Measurements from ENCODE around the gene CLEC20A. TPM values are rescaled to one million over a fixed set of nuclear protein-coding genes. Genes with fewer than 3 reads are reported as not detected.

CLEC20A gene
- total RNA-seq, 4 donors from 2014 or later = not detected

DNA sequence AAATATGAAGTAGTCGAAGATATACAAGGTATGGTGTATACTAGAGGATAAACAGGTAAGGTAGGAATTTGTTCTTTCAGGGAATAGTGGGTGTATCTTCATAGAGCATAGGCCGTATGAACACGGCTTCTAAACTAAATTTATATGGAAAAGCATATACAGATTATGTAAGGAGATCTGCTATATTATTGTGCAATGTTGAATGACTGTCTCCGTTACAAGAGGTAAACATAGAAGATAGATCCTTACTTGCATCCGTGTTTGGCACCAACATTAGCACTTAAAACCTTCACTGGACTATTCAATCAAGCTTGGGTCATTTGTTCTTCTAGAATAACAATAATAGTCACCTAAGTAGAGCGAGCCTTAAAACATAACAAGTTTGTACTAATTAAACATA lies 45.9 kb downstream of the CLEC20A start:
- H3K36me3 ChIP-seq = peaks cover 0 to 27% of the 10 kb centered on the region in 2 donors
- TF ChIP-seq POLR2AphosphoS5 (IDR thresholded peaks at IDR 0.05) (no peak), EP300 (IDR thresholded peaks at IDR 0.05) (no peak), POLR2A (IDR thresholded peaks at IDR 0.05) (no peak), CTCF (IDR thresholded peaks at IDR 0.05) (no peak)
- no peaks in the 10 kb centered on the region for H3K27me3 ChIP-seq
- no peaks in the 10 kb centered on the region for H3K9me3 ChIP-seq
- no peak overlapping the region for H3K4me3 ChIP-seq
- H3K27ac ChIP-seq = no peak overlapping the region
- no peaks in the 10 kb centered on the region for H3K4me1 ChIP-seq
- 89 to 90% methylated on average over 6 of the region's 6 CpGs for WGBS, 2 donors (ENCODE audit: low coverage in 1 of 2)
- no peak for ATAC-seq

- Histone ChIP-seq H3K4me1 (no peaks in the 10 kb centered on the region), H3K9me3 (no peaks in the 10 kb centered on the region), H3K27ac (no peak overlapping the region), H3K27me3 (no peaks in the 10 kb centered on the region), H3K4me3 (no peak overlapping the region), H3K36me3 (peaks cover 0 to 40% of the 10 kb centered on the region in 2 donors)
- ATAC-seq = no peak
- no peak for TF ChIP-seq EP300 (IDR thresholded peaks at IDR 0.05)
- no peak for TF ChIP-seq POLR2AphosphoS5 (IDR thresholded peaks at IDR 0.05)
- WGBS, 2 donors (ENCODE audit: low coverage in 1 of 2) = 89 to 100% methylated on average over 3 of the region's 3 CpGs
Measured at GRCh38 chr1:178442925-178443324, 53.8 kb downstream of the CLEC20A start.

DNA sequence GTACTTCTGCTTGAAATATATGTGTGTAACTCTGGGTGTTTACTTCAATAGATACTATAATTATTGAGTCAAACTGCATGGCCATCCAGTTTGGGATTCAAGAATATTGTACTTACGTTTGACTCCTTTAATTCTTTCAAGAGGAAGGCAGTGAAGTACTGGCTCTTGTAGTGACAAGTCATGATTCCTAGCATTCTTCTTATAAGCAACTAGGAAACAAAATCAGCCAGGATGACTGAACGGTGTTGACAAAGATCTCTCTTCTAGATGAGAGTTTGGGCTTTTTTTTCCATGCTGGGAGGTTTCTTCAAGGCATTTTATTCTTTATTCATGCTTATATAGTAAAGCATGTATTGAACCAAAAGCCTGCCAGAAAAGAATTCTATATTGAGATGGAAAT lies 58.3 kb downstream of the CLEC20A start:
- H3K4me3 ChIP-seq = no peak overlapping the region
- no peak for ATAC-seq
- H3K27ac ChIP-seq = no peak overlapping the region
- H3K27me3 ChIP-seq = no peaks in the 10 kb centered on the region
- WGBS, 2 donors (ENCODE audit: low coverage in 1 of 2) = 52 to 63% methylated on average over 1 to 2 of the region's 2 CpGs
- no peaks in the 10 kb centered on the region for H3K4me1 ChIP-seq
- H3K9me3 ChIP-seq = no peaks in the 10 kb centered on the region
- TF ChIP-seq CTCF (IDR thresholded peaks at IDR 0.05) (no peak), POLR2A (IDR thresholded peaks at IDR 0.05) (no peak), POLR2AphosphoS5 (IDR thresholded peaks at IDR 0.05) (no peak), EP300 (IDR thresholded peaks at IDR 0.05) (no peak)
- H3K36me3 ChIP-seq = peaks cover 0 to 28% of the 10 kb centered on the region in 2 donors

- WGBS, 2 donors (ENCODE audit: low coverage in 1 of 2) = 93 to 95% methylated on average over 2 of the region's 2 CpGs
Measured at GRCh38 chr1:178436899-178437298, 59.9 kb downstream of the CLEC20A start.

GRCh38 chr1:178434899-178435435 lies 61.8 kb downstream of the CLEC20A start:
- H3K27ac ChIP-seq = no peak overlapping the region
- H3K36me3 ChIP-seq = peaks cover 0 to 2% of the 10 kb centered on the region in 2 donors
- no peaks in the 10 kb centered on the region for H3K4me1 ChIP-seq
- H3K4me3 ChIP-seq = no peak overlapping the region
- H3K9me3 ChIP-seq = no peaks in the 10 kb centered on the region
- ATAC-seq = no peak
- no peaks in the 10 kb centered on the region for H3K27me3 ChIP-seq
- TF ChIP-seq POLR2A (IDR thresholded peaks at IDR 0.05) (no peak), CTCF (IDR thresholded peaks at IDR 0.05) (no peak), EP300 (IDR thresholded peaks at IDR 0.05) (no peak), POLR2AphosphoS5 (IDR thresholded peaks at IDR 0.05) (no peak)

More at GRCh38 chr1:178436899-178437298, 59.9 kb downstream of the CLEC20A start:
- Histone ChIP-seq H3K27me3 (no peaks in the 10 kb centered on the region), H3K4me1 (no peaks in the 10 kb centered on the region), H3K27ac (no peak overlapping the region), H3K36me3 (peaks cover 0 to 15% of the 10 kb centered on the region in 2 donors), H3K4me3 (no peak overlapping the region), H3K9me3 (no peaks in the 10 kb centered on the region)
- TF ChIP-seq POLR2A (IDR thresholded peaks at IDR 0.05) = no peak
- no peak for TF ChIP-seq EP300 (IDR thresholded peaks at IDR 0.05)
- TF ChIP-seq POLR2AphosphoS5 (IDR thresholded peaks at IDR 0.05) = no peak
- TF ChIP-seq CTCF (IDR thresholded peaks at IDR 0.05) = no peak
- no peak for ATAC-seq
